SK-N-MC (cell line): Measurements from ENCODE around the gene SLC35F1.

Experiments
- EZH2 ChIP-seq: fragments of 200-600 bp; sonication (generic); IDR thresholded peaks from one replicate; pipeline ENCODE4 v1.6.1; 2017; ENCODE audit warnings: antibody characterized with exemption
- FOXP2 ChIP-seq: optimal IDR thresholded peaks from 2 replicates; pipeline ENCODE3; 2011; ENCODE audit warnings: mild to moderate bottlenecking, moderate library complexity; ENCODE audit not compliant: insufficient read depth; ENCODE audit errors: extremely low read length, control extremely low read depth
- POLR2AphosphoS5 ChIP-seq: IDR thresholded peaks from 2 replicates; pipeline ENCODE4 v1.6.1; 2012; ENCODE audit warnings: mild to moderate bottlenecking, low read depth, low read length, borderline replicate concordance

GRCh38 chr6:117986396-117986795 lies 79.3 kb downstream of the SLC35F1 start:
- TF ChIP-seq POLR2AphosphoS5 (no peak), EZH2 (no peak), FOXP2 (no peak)
